C4-2B (cell line): Measurements from ENCODE around the gene ENAH.

ENCODE experiments used
- H3K27ac ChIP-seq: fragments of 450-650 bp; 2 replicates; pipeline ENCODE4 v1.5.1; 2017
- ZFX ChIP-seq: fragments of 450-650 bp; IDR thresholded peaks from 2 replicates; pipeline ENCODE4 v1.6.1; 2017
- TF ChIP-seq, protein P1 (sequence below): fragments of 450-650 bp; conservative IDR thresholded peaks from 2 replicates; pipeline ENCODE4 v1.5.1; 2017; ENCODE audit warnings: mild to moderate bottlenecking

The ENAH gene

DNA sequence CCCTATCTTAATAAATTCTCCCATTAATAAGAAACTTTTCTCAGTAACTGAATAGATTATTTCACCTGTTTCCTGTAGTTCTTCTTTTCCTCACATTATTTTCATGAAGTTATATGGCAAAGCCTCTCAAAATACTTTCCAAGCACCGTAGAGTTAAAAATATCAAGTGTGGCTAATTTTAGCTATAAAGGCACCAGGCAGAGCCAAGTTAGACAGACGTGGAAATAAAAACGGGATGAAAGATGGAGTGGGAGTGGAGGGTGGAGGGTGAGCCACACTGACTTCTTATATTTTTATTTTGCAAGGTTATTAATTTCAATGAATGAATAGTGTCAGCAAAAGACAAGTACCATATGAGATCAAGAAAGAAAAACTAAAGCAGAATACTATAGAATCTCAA, 71.7 kb downstream of the ENAH start:
- H3K27ac ChIP-seq = no peak overlapping the region

DNA sequence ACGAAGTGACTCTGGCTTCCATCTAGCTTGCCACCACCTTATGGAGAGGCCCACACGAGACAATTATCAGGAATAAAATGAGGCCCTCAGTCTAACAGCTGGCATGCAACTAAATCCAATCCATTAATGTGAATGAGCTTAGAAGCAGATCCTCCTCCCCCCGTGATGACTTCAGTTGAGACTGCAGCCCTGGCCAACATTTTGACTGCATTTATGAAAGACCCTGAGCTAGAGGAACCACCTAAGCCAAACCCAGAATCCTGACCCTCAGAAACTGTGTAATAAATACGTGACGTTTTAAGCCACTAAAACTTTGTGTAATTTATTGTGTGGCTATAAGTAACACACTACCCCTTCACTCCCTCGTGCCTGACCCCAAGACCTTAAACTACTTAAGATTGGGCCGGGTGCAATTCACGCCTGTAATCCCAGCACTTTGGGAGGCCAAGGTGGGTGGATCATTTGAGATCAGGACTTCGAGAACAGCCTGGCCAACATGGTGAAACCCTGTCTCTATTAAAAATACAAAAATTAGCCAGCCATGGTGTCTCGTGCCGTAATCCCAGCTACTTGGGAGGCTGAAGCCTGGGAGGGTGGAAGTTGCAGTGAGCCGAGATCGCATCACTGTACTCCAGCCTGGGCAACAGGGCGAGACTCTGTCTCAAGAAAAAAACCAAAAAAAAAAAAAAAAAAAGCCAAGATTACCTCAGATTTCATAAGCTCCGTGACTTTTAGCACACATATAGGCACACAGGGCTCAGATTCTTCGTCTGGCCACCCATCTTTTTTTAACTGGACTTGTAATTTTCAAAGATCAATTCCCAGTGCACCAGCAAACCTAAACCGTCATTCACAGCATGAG, 72.5 kb downstream of the ENAH start:
- no peak overlapping the region for H3K27ac ChIP-seq
- TF ChIP-seq ZFX = no peak
- TF ChIP-seq, protein P1, sequence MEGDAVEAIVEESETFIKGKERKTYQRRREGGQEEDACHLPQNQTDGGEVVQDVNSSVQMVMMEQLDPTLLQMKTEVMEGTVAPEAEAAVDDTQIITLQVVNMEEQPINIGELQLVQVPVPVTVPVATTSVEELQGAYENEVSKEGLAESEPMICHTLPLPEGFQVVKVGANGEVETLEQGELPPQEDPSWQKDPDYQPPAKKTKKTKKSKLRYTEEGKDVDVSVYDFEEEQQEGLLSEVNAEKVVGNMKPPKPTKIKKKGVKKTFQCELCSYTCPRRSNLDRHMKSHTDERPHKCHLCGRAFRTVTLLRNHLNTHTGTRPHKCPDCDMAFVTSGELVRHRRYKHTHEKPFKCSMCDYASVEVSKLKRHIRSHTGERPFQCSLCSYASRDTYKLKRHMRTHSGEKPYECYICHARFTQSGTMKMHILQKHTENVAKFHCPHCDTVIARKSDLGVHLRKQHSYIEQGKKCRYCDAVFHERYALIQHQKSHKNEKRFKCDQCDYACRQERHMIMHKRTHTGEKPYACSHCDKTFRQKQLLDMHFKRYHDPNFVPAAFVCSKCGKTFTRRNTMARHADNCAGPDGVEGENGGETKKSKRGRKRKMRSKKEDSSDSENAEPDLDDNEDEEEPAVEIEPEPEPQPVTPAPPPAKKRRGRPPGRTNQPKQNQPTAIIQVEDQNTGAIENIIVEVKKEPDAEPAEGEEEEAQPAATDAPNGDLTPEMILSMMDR = no peak

More for the DNA sequence above, 71.7 kb downstream of the ENAH start:
- TF ChIP-seq, protein P1 = no peak
- no peak for TF ChIP-seq ZFX

DNA sequence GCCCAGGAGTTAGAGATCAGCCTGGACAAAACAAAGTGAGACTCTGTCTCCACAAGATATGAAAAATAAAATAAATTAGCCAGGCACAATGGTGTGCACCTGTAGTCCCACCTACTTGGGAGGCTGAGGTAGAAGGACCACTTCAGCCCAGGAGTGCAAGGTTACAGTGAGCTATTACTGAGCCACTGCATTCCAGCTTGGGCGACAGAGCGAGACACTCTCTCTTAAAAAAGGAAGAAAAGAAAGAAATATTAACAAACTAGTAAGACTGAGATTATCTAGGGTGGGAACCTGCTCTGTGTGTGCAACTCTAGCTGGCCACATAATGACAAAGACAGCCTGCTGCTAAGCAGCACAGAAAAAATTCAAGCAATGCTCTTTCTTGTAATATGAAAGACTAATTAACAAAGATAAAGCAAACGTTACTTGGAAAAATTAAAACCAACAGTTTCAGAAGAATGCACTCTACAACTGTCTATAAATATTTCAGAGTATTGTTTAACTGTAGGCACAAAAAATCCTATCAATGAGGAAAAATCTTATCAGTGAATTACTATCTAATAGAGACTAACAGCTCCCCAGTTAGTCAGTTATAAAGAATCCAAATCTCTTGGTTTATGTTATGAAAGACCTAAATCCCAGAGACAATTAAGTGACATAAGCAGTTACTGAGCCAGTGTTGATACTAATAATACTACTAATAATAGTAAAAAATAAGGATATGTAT, 74.5 kb downstream of the ENAH start:
- no peak overlapping the region for H3K27ac ChIP-seq
- TF ChIP-seq, protein P1 = no peak
- no peak for TF ChIP-seq ZFX

DNA sequence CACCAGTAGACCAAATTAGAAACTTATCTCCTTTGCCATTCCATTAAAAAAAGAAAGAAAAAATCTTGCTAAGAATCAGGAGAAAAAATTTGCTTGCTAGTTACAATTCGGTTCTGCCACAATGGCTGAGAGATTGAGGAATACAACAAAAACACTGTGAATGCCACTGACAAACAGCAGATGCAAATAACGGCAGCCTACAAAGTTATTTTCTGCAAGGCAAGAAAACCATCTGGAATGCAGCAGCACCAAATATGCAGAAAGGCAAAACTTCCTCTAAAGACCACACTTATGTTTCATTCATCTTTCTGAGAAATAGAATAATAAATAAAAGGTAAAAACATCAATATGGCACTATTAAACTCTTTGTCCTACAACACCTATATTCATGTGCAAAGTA, 75.7 kb downstream of the ENAH start:
- no peak overlapping the region for H3K27ac ChIP-seq
- TF ChIP-seq, protein P1 = no peak
- no peak for TF ChIP-seq ZFX

DNA sequence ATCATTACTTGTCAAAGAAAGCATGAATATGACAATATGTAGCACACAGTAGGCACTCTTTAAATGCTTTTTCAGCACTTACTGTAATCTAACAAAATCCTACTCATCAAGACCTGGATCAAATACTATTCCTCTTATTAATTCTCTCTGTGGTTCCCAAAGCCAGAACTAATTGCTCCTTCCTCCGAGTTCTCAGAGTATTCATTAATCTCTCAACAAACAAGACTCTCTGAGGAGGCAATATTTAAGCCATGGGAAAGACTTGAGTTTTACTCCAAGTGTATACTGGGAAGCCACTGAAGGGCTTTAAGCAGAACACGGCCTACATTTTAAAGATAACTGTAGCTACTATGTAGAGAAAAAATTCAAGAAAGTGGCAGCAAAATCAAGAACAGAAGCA, 79.7 kb downstream of the ENAH start:
- TF ChIP-seq, protein P1 = no peak
- no peak for TF ChIP-seq ZFX
- H3K27ac ChIP-seq = no peak overlapping the region

DNA sequence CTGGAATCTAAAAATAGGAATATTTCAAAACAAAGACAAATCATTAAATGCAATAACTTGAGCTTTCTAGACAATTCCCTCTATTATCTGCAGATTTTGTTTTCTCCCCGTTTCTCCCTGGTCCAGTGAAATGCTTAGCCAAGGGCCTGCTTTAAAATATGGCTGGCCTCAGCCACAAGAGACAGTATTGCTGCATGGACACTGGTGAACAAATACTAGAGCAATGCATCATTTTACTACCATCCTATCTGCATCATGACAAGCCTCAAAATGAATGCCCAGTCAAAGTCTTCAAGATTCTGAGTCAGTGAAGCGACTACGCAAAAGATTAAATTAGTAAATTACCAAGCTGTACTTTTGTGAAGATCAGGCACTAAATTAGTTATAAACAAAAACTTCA, 80.5 kb downstream of the ENAH start:
- no peak overlapping the region for H3K27ac ChIP-seq
- TF ChIP-seq, protein P1 = no peak; the same call in 1 of the 2 replicates
- TF ChIP-seq ZFX = no peak

DNA sequence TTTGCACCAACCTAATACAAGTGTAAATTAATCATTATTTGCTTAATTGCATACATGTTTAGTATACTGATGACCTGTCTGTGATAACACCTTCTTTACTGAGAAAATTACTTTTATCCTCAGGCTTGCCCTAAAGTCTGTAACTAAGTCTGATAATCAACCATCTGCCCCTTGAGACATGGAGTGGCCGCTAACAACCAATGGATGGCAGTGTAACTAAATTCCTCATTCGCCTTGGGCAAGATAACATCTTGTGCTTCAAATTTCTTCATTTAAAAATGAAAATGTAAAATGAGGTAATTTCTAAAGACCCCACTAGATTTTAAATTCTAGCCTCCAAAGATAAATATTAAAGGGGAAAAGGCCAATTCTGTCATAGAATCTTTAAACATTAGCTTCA, 85.1 kb downstream of the ENAH start:
- H3K27ac ChIP-seq = no peak overlapping the region
- TF ChIP-seq, protein P1 = peak; percentile 22; the same call in 1 of the 2 replicates
- TF ChIP-seq ZFX = no peak
